Epidermal melanocyte (primary cell): ENCODE results near the gene BIRC5.
"Not testable (repeated sequence)": the region's sequence is repeated elsewhere in the genome, so short reads cannot be mapped to it uniquely, and the experiment has no call there.

Source experiments
- DNase-seq: peaks from one replicate; pipeline ENCODE4 v3.0.0; 2011; ENCODE audit warnings: low spot score; ENCODE audit not compliant: insufficient read length

BIRC5 gene

GRCh38 chr17:78214016-78214705 is at the start of gene BIRC5:
BIRC5 (plus strand) TSS chr17:78214253; CDS start chr17:78214317, 64 bp downstream.
- DNase-seq: peak; percentile 93

GRCh38 chr17:78164748-78165607 is 49.1 kb upstream of the BIRC5 start:
- DNase-seq: no peak

- no peak for DNase-seq
Measured at GRCh38 chr17:78166416-78166815, 47.6 kb upstream of the BIRC5 start.

- DNase-seq: peak; percentile 83
Measured at GRCh38 chr17:78168242-78168902, 45.7 kb upstream of the BIRC5 start, which contains the start of gene SYNGR2. SYNGR2 (plus strand) TSS chr17:78168581; CDS start chr17:78168617, 36 bp downstream.

- peak; percentile 83 for DNase-seq
Measured at GRCh38 chr17:78168903-78169793, 44.9 kb upstream of the BIRC5 start.

GRCh38 chr17:78170692-78171590 is 43.1 kb upstream of the BIRC5 start:
- no peak for DNase-seq

GRCh38 chr17:78171591-78172248 is 42.3 kb upstream of the BIRC5 start:
- not testable (repeated sequence) for DNase-seq

- DNase-seq: no peak
Measured at GRCh38 chr17:78172249-78173051, 41.6 kb upstream of the BIRC5 start.

GRCh38 chr17:78173097-78173715 is 40.8 kb upstream of the BIRC5 start:
- no peak for DNase-seq

- DNase-seq: no peak
Measured at GRCh38 chr17:78174346-78174869, 39.6 kb upstream of the BIRC5 start.

- DNase-seq: no peak
Measured at GRCh38 chr17:78174870-78175642, 39.0 kb upstream of the BIRC5 start.

- no peak for DNase-seq
Measured at GRCh38 chr17:78175643-78175981, 38.4 kb upstream of the BIRC5 start.

- peak; percentile 36 for DNase-seq
Measured at GRCh38 chr17:78176548-78177025, 37.5 kb upstream of the BIRC5 start.

GRCh38 chr17:78179372-78179771 is 34.7 kb upstream of the BIRC5 start:
- no peak for DNase-seq

- no peak for DNase-seq
Measured at GRCh38 chr17:78180083-78180482, 34.0 kb upstream of the BIRC5 start.

GRCh38 chr17:78180508-78180907 is 33.5 kb upstream of the BIRC5 start:
- DNase-seq: no peak

GRCh38 chr17:78182504-78182903 is 31.5 kb upstream of the BIRC5 start:
- DNase-seq: no peak
